ENCODE data around the gene LGALS3BP. TPM values are rescaled to one million over a fixed set of nuclear protein-coding genes. Genes with fewer than 3 reads are reported as not detected.

The LGALS3BP gene
- total and polyA plus RNA-seq, 2 experiments from 2014 or later: 15.1 to 36.5 TPM

GRCh38 chr17:79018370-79018695 is 38.6 kb upstream of the LGALS3BP start (continued):
- TF ChIP-seq ZNF462 (CRISPR knock-in tag; IDR thresholded peaks at IDR 0.05) (no peak), ETS1 (IDR thresholded peaks at IDR 0.05) (no peak), ZNF331 (CRISPR knock-in tag; IDR thresholded peaks at IDR 0.05; ENCODE audit: low read depth) (no peak), STAT1 (IDR thresholded peaks at IDR 0.05; ENCODE audit: unreplicated experiment) (no peak)
- TF ChIP-seq, protein P1, sequence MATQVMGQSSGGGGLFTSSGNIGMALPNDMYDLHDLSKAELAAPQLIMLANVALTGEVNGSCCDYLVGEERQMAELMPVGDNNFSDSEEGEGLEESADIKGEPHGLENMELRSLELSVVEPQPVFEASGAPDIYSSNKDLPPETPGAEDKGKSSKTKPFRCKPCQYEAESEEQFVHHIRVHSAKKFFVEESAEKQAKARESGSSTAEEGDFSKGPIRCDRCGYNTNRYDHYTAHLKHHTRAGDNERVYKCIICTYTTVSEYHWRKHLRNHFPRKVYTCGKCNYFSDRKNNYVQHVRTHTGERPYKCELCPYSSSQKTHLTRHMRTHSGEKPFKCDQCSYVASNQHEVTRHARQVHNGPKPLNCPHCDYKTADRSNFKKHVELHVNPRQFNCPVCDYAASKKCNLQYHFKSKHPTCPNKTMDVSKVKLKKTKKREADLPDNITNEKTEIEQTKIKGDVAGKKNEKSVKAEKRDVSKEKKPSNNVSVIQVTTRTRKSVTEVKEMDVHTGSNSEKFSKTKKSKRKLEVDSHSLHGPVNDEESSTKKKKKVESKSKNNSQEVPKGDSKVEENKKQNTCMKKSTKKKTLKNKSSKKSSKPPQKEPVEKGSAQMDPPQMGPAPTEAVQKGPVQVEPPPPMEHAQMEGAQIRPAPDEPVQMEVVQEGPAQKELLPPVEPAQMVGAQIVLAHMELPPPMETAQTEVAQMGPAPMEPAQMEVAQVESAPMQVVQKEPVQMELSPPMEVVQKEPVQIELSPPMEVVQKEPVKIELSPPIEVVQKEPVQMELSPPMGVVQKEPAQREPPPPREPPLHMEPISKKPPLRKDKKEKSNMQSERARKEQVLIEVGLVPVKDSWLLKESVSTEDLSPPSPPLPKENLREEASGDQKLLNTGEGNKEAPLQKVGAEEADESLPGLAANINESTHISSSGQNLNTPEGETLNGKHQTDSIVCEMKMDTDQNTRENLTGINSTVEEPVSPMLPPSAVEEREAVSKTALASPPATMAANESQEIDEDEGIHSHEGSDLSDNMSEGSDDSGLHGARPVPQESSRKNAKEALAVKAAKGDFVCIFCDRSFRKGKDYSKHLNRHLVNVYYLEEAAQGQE (IDR thresholded peaks at IDR 0.05; ENCODE audit: unreplicated experiment): no peak

Measured in GM23338 (cell line).